Common myeloid progenitor, CD34-positive (primary cell): ENCODE measurements around the gene QDPR.

Experiments
- CTCF ChIA-PET: fragments of 350-600 bp; sonication (Branson Sonifier 250); formaldehyde crosslinking; loops from one replicate; lab custom pipeline; 2021; ENCODE audit warnings: antibody characterized with exemption; lab: Charles Lee
- POLR2A ChIA-PET: fragments of 350-600 bp; sonication (Branson Sonifier 250); formaldehyde crosslinking; loops from one replicate; lab custom pipeline; 2021; ENCODE audit warnings: antibody characterized with exemption; lab: Charles Lee
- DNase-seq, 3 donors: peaks; one replicate each; pipeline versions ENCODE4 v3.0.0 to v3.0.0-alpha.2; 2013
- H3K27ac ChIP-seq, 2 experiments: 1 replicate in 1 of 2; 2 replicates in 1 of 2; pipeline ENCODE4 v1.7.0; 2013; ENCODE audit warnings: inconsistent platforms in 2 of 2, low read length in 2 of 2, mild to moderate bottlenecking in 2 of 2, low read depth in 1 of 2, moderate library complexity in 1 of 2; ENCODE audit not compliant: severe bottlenecking in 2 of 2, insufficient read depth in 1 of 2, poor library complexity in 1 of 2
- H3K27me3 ChIP-seq, 5 experiments: replicated peaks in 2 of 5; 1 replicate in 3 of 5; 2 replicates in 2 of 5; pipeline versions ENCODE4 v1.6.1 to v1.7.0; 2013; ENCODE audit warnings: low read length in 4 of 5, mild to moderate bottlenecking in 2 of 5, moderate library complexity in 2 of 5, inconsistent platforms in 1 of 5; ENCODE audit not compliant: insufficient read depth in 5 of 5, control insufficient read depth in 4 of 5
- H3K36me3 ChIP-seq, 4 experiments: 1 replicate in 2 of 4; 2 replicates in 2 of 4; pipeline versions ENCODE4 v1.6.1 to v1.7.0; 2013; ENCODE audit warnings: low read length in 3 of 4, control low read depth in 1 of 4, mild to moderate bottlenecking in 1 of 4; ENCODE audit not compliant: control insufficient read depth in 4 of 4, insufficient read depth in 4 of 4
- H3K4me1 ChIP-seq, 4 experiments: 1 replicate in 3 of 4; 2 replicates in 1 of 4; pipeline versions ENCODE4 v1.6.1 to v1.7.1; 2013; ENCODE audit warnings: low read length in 3 of 4, mild to moderate bottlenecking in 3 of 4, control low read depth in 1 of 4, inconsistent platforms in 1 of 4, moderate library complexity in 1 of 4; ENCODE audit not compliant: control insufficient read depth in 4 of 4, insufficient read depth in 4 of 4; ENCODE audit errors: control extremely low read depth in 1 of 4
- H3K4me3 ChIP-seq, 7 experiments: 1 replicate in 4 of 7; 2 replicates in 3 of 7; pipeline versions ENCODE4 v1.5.1 to v1.7.0; 2013; ENCODE audit warnings: mild to moderate bottlenecking in 7 of 7, low read length in 6 of 7, moderate library complexity in 6 of 7, inconsistent platforms in 2 of 7, low read depth in 2 of 7, control low read depth in 1 of 7; ENCODE audit not compliant: insufficient read depth in 4 of 7, control insufficient read depth in 1 of 7; ENCODE audit errors: extremely low read depth in 1 of 7
- H3K9me3 ChIP-seq, 5 experiments: 1 replicate in 4 of 5; 2 replicates in 1 of 5; pipeline versions ENCODE4 v1.6.1 to v1.7.1; 2013; ENCODE audit warnings: low read length in 4 of 5, mild to moderate bottlenecking in 2 of 5, inconsistent platforms in 1 of 5, low read depth in 1 of 5, moderate library complexity in 1 of 5; ENCODE audit not compliant: control insufficient read depth in 4 of 5, insufficient read depth in 2 of 5; ENCODE audit errors: control extremely low read depth in 1 of 5
- WGBS: methylation state at CpG from one replicate; pipeline ENCODE4 v1.1.5; 2013; ENCODE audit not compliant: insufficient coverage; 5-methylcytosine and 5-hydroxymethylcytosine counted together

Gene QDPR

DNA sequence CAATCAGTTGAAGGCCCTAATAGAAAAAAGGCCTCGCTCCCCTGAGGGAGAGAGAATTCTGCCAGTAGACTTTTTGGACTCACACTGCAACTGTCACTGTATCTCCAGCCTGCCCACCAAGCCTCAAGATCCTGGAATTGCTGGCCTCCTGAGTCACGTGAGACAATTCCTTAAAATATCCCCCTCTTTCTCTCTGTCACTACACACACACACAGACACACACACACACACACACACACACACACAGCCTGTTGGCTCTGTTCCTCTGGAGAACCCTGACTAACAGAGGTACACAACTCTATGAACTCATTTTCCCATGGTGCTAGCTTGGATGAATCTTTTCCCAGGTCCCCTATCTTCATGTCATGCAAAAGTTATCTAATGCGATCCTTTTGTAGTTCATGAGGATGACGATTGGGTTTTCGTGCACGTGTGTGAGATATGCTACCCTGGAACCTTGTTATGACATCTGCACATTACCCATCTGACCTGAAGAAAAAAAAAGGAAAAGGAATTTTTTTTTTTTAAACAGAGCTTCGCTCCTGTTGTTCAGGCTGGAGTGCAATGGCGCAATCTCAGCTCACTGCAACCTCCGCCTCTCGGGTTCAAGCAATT lies 16.8 kb upstream of the QDPR start:
- ChIA-PET CTCF (interaction anchor here (1.2 kb wide), 1 partner anchor 17 kb away, joined by 4 read pairs; the partner anchor contains the start of gene QDPR), POLR2A (no interaction called here)
- WGBS: 96% methylated on average over 7 of the region's 10 CpGs
- no peak for DNase-seq
- Histone ChIP-seq H3K36me3 (no peaks in the 10 kb centered on the region), H3K9me3 (no peaks in the 10 kb centered on the region), H3K27me3 (peaks cover 0 to 7% (median 0%) of the 10 kb centered on the region in 5 experiments), H3K4me1 (no peaks in the 10 kb centered on the region), H3K4me3 (no peak overlapping the region), H3K27ac (no peak overlapping the region)

DNA sequence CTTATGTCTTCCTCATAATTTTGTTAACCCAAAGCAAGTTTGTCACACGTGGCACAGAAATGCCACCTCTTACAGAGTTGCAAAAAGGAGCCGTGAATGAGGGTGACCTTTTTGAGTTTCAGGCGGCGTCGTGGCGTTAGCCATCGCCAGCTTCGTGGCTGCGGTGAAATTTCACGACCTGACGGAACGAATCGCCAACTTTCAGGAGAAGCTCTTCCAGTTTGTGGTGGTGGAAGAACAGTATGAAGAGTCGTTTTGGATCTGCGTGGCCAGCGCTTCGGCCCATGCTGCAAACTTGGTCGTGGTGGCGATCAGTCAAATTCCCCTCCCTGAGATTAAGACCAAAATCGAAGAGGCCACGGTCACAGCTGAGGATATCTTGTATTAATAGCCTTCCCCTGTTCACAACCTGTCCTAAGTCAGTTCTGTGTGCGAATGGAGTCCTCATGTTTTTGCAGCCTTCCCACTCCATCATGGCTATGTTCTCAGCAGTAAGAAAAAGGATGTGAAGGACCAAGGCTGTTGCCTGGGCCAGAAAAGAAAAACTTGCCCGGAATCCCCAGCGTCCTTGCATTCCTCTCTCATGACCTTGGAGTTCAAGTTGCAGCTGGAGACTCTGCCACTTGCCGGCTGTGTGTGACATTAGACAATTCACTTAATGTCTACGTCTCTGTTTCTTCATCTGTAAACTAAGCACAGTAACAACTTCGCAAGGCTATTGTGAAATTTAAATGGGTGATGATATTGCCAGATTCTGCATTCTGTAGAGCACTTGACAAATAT lies 15.0 kb upstream of the QDPR start:
- DNase-seq: no peak
- 93% methylated on average over 23 of the region's 27 CpGs for WGBS
- Histone ChIP-seq H3K36me3 (no peaks in the 10 kb centered on the region), H3K4me1 (no peaks in the 10 kb centered on the region), H3K27ac (no peak overlapping the region), H3K27me3 (peaks cover 0 to 7% (median 0%) of the 10 kb centered on the region in 5 experiments), H3K9me3 (no peaks in the 10 kb centered on the region), H3K4me3 (no peak overlapping the region)
- POLR2A ChIA-PET: no interaction called here
- CTCF ChIA-PET: no interaction called here

DNA sequence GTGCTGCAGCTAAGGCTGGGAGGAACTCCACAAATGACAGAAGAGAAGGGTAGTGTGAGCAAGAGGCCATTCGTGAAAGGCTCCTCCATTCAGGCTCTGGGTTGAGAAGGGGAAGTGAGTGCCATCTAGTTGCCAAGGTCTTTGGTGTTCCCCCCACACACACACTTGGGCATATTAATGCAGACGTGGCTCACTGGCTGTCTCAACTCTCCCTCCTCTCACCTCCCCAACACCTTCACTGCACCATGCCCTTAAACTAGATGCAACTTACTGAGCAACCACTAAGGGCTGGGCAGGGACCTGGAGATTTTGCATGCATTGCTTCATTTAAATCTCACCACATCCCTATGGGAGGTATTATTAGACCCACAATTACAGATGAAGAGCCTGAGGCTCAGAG lies 11.8 kb upstream of the QDPR start:
- Histone ChIP-seq H3K4me3 (no peak overlapping the region), H3K27me3 (peaks cover 0 to 7% (median 0%) of the 10 kb centered on the region in 5 experiments), H3K27ac (no peak overlapping the region), H3K36me3 (no peaks in the 10 kb centered on the region), H3K4me1 (no peaks in the 10 kb centered on the region), H3K9me3 (no peaks in the 10 kb centered on the region)
- 0% methylated on average over 1 of the region's 2 CpGs for WGBS
- POLR2A ChIA-PET: no interaction called here
- CTCF ChIA-PET: interaction anchor here (0.6 to 5.0 kb wide), 3 partner anchors 10 to 114 kb away, joined by 3 to 20 read pairs (median 3); partner anchors contain the start of genes CLRN2 and QDPR
- peak in 2 of 3 donors; percentile 17 to 24 for DNase-seq

DNA sequence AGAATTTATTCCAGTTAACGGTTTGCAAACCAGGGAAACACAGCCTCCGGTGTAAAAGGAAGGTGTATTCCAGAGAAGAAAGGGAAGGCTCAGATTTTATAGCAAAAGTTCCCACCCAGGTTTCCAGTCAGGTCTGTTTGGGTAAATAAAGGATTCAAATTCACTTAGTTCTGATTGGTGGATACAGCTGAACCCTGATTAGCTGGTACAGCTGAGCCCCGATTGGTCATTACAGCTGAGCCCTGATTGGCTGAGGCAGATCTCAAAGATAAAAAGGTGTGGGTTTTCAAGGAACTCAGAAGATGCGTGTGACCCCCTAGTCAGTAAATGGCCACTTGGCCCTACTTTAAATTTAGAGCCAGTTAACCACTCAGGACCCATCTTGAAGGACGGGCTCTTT lies 9.7 kb upstream of the QDPR start:
- Histone ChIP-seq H3K27ac (no peak overlapping the region), H3K27me3 (peaks cover 0 to 3% (median 0%) of the 10 kb centered on the region in 5 experiments), H3K4me3 (no peak overlapping the region), H3K4me1 (no peaks in the 10 kb centered on the region), H3K9me3 (no peaks in the 10 kb centered on the region), H3K36me3 (no peaks in the 10 kb centered on the region)
- ChIA-PET CTCF (interaction anchor here (5.0 kb wide), 1 partner anchor 8 kb away, joined by 20 read pairs; the partner anchor contains the start of genes CLRN2 and QDPR), POLR2A (no interaction called here)
- 100% methylated on average over 3 of the region's 5 CpGs for WGBS
- DNase-seq: no peak

DNA sequence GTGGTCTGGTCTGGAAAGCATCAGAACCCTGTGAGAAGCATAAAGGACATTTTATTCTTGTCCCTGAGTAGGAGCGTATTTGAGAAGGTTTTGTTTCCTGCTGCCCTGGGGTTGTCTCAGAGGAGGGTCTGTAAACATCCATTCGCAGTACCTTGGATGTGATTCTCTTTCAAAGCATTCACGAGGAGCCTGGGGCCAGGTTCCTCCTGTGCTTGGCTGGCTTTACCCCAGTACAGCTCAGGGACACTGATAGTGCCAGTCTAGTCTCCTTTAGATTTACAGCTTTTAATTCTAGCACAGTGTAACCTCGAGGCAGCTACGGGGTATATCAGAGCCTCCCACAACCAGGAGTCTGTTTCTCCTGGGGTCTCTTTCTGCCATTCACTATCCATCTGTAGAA lies 5.8 kb upstream of the QDPR start:
- Histone ChIP-seq H3K27ac (no peak overlapping the region), H3K36me3 (no peaks in the 10 kb centered on the region), H3K4me1 (peaks cover 0 to 5% (median 4%) of the 10 kb centered on the region in 4 experiments), H3K9me3 (no peaks in the 10 kb centered on the region), H3K4me3 (no peak overlapping the region), H3K27me3 (peaks cover 0 to 3% (median 0%) of the 10 kb centered on the region in 5 experiments)
- POLR2A ChIA-PET: no interaction called here
- WGBS: 88% methylated on average over 3 of the region's 5 CpGs
- CTCF ChIA-PET: interaction anchor here (1.4 to 1.6 kb wide), 2 partner anchors 20 to 119 kb away, joined by 3 to 4 read pairs; no protein-coding TSS in a partner anchor
- no peak for DNase-seq

DNA sequence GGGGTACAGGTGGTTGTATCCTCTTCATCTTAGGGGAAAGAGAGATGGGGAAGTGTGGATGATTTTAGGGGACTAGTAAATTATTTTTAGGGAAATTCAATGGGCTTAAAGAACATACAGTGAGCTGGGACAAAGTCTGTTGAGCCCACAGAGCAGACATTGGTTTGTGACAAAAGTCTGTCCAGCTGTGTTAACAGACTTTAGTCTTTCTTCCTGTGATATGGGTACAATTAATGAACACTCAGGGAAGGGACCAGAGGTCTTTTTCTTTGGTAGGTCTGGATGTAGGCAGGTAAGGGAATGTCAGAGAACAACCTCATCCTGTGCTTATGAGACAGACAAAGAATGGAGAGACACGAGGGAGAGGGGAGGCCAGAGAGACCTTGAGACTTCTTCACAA lies 5.1 kb upstream of the QDPR start:
- WGBS: 100% methylated on average over 1 of the region's 1 CpG
- CTCF ChIA-PET: interaction anchor here (1.1 to 1.6 kb wide), 3 partner anchors 20 to 119 kb away, joined by 3 to 4 read pairs (median 3); no protein-coding TSS in a partner anchor
- POLR2A ChIA-PET: interaction anchor here (0.5 kb wide), 1 partner anchor 987 kb away, joined by 3 read pairs; no protein-coding TSS in a partner anchor
- Histone ChIP-seq H3K9me3 (no peaks in the 10 kb centered on the region), H3K27ac (no peak overlapping the region), H3K36me3 (no peaks in the 10 kb centered on the region), H3K4me1 (peaks cover 2 to 11% (median 7%) of the 10 kb centered on the region in 4 experiments), H3K4me3 (no peak overlapping the region), H3K27me3 (peaks cover 0 to 3% (median 0%) of the 10 kb centered on the region in 5 experiments)
- no peak for DNase-seq
